Measurements from ENCODE around the gene RNF115.

DNA sequence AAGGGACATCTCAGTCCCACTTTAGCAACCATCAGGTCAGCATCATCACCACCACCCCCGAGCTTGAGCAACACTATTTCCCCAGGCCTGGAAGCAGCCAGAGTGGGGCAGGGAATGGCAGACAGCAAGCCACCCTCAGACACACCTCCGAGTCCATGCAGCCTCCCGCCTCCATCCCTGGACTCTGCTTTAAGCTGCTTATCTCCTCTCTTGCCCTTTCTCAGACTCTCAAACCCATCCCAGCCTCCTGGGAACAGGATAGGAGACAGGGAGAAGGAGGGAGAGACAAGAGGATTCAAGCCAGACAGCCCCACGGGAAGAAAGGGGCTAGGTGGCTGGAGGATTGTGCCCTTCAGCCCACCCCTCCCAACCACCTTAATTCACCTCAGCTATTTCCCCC, 33.3 kb upstream of the RNF115 start:
- TF ChIP-seq EP300 (IDR thresholded peaks at IDR 0.05; ENCODE audit: low read depth in 2 of 2, low read length in 2 of 2) (no peak), EP300 (CRISPR knock-in tag; IDR thresholded peaks at IDR 0.05; ENCODE audit: borderline replicate concordance) (no peak), CHD2 (IDR thresholded peaks at IDR 0.05; ENCODE audit: low read depth, low read length) (no peak), MYC (CRISPR knock-in tag; IDR thresholded peaks at IDR 0.05; ENCODE audit: borderline replicate concordance) (no peak), U2AF2 (IDR thresholded peaks at IDR 0.05; ENCODE audit: low read depth, low read length) (no peak), ZNF3 (CRISPR knock-in tag; IDR thresholded peaks at IDR 0.05) (no peak)
- TF ChIP-seq, protein P1, sequence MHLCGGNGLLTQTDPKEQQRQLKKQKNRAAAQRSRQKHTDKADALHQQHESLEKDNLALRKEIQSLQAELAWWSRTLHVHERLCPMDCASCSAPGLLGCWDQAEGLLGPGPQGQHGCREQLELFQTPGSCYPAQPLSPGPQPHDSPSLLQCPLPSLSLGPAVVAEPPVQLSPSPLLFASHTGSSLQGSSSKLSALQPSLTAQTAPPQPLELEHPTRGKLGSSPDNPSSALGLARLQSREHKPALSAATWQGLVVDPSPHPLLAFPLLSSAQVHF (CRISPR knock-in tag; IDR thresholded peaks at IDR 0.05): no peak
- TF ChIP-seq, protein P2, sequence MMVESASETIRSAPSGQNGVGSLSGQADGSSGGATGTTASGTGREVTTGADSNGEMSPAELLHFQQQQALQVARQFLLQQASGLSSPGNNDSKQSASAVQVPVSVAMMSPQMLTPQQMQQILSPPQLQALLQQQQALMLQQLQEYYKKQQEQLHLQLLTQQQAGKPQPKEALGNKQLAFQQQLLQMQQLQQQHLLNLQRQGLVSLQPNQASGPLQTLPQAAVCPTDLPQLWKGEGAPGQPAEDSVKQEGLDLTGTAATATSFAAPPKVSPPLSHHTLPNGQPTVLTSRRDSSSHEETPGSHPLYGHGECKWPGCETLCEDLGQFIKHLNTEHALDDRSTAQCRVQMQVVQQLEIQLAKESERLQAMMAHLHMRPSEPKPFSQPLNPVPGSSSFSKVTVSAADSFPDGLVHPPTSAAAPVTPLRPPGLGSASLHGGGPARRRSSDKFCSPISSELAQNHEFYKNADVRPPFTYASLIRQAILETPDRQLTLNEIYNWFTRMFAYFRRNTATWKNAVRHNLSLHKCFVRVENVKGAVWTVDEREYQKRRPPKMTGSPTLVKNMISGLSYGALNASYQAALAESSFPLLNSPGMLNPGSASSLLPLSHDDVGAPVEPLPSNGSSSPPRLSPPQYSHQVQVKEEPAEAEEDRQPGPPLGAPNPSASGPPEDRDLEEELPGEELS (CRISPR knock-in tag; IDR thresholded peaks at IDR 0.05): no peak
- TF ChIP-seq, protein P3, sequence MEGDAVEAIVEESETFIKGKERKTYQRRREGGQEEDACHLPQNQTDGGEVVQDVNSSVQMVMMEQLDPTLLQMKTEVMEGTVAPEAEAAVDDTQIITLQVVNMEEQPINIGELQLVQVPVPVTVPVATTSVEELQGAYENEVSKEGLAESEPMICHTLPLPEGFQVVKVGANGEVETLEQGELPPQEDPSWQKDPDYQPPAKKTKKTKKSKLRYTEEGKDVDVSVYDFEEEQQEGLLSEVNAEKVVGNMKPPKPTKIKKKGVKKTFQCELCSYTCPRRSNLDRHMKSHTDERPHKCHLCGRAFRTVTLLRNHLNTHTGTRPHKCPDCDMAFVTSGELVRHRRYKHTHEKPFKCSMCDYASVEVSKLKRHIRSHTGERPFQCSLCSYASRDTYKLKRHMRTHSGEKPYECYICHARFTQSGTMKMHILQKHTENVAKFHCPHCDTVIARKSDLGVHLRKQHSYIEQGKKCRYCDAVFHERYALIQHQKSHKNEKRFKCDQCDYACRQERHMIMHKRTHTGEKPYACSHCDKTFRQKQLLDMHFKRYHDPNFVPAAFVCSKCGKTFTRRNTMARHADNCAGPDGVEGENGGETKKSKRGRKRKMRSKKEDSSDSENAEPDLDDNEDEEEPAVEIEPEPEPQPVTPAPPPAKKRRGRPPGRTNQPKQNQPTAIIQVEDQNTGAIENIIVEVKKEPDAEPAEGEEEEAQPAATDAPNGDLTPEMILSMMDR (CRISPR knock-in tag; IDR thresholded peaks at IDR 0.05): no peak

Data from HepG2 (cell line).